IPS-18c (cell line): ENCODE measurements around the gene WFIKKN1.

Source experiments
- H3K4me3 ChIP-seq: 2 replicates; pipeline ENCODE4 v1.7.0; 2013; ENCODE audit warnings: low read depth, mild to moderate bottlenecking, low read length, moderate library complexity; ENCODE audit not compliant: insufficient read depth
- H3K9me3 ChIP-seq: one replicate; pipeline ENCODE4 v1.6.1; 2013; ENCODE audit warnings: mild to moderate bottlenecking, low read length, moderate library complexity; ENCODE audit not compliant: control insufficient read depth, insufficient read depth

The WFIKKN1 gene

GRCh38 chr16:642189-643049, 11.6 kb downstream of the WFIKKN1 start:
- Histone ChIP-seq H3K4me3 (peak overlapping the region; percentile 72), H3K9me3 (no peaks in the 10 kb centered on the region)

- H3K4me3 ChIP-seq = peak overlapping the region; percentile 72
Measured at GRCh38 chr16:643050-643368, 12.2 kb downstream of the WFIKKN1 start.

GRCh38 chr16:644556-644955, 13.8 kb downstream of the WFIKKN1 start:
- no peaks in the 10 kb centered on the region for H3K9me3 ChIP-seq
- no peak overlapping the region for H3K4me3 ChIP-seq

More at GRCh38 chr16:643050-643368, 12.2 kb downstream of the WFIKKN1 start:
- no peaks in the 10 kb centered on the region for H3K9me3 ChIP-seq

- no peaks in the 10 kb centered on the region for H3K9me3 ChIP-seq
- no peak overlapping the region for H3K4me3 ChIP-seq
Measured at GRCh38 chr16:645852-646678, 15.3 kb downstream of the WFIKKN1 start.

GRCh38 chr16:646679-647172, 15.9 kb downstream of the WFIKKN1 start:
- H3K4me3 ChIP-seq = no peak overlapping the region
- no peaks in the 10 kb centered on the region for H3K9me3 ChIP-seq

GRCh38 chr16:647173-647902, 16.6 kb downstream of the WFIKKN1 start:
- H3K4me3 ChIP-seq = no peak overlapping the region

GRCh38 chr16:648071-648780, 17.4 kb downstream of the WFIKKN1 start:
- H3K4me3 ChIP-seq = peak overlapping the region; percentile 73
- no peaks in the 10 kb centered on the region for H3K9me3 ChIP-seq

More at GRCh38 chr16:647173-647902, 16.6 kb downstream of the WFIKKN1 start:
- no peaks in the 10 kb centered on the region for H3K9me3 ChIP-seq

- Histone ChIP-seq H3K4me3 (peak within 1 kb of the TSS; percentile 73), H3K9me3 (no peaks in the 10 kb centered on the region)
Measured at GRCh38 chr16:648781-649589, 18.2 kb downstream of the WFIKKN1 start, which contains the start of gene WDR90. TSS of gene WDR90 (plus strand) at chr16:649365. CDS start at chr16:649417, 52 bp downstream.

GRCh38 chr16:649631-650030, 18.8 kb downstream of the WFIKKN1 start:
- no peaks in the 10 kb centered on the region for H3K9me3 ChIP-seq
- H3K4me3 ChIP-seq = peak overlapping the region; percentile 73

- H3K4me3 ChIP-seq = no peak overlapping the region
- H3K9me3 ChIP-seq = no peaks in the 10 kb centered on the region
Measured at GRCh38 chr16:651844-652243, 21.1 kb downstream of the WFIKKN1 start.

- no peak overlapping the region for H3K4me3 ChIP-seq
- no peaks in the 10 kb centered on the region for H3K9me3 ChIP-seq
Measured at GRCh38 chr16:652454-653305, 21.9 kb downstream of the WFIKKN1 start.

GRCh38 chr16:654034-654433, 23.2 kb downstream of the WFIKKN1 start:
- no peak overlapping the region for H3K4me3 ChIP-seq
- H3K9me3 ChIP-seq = no peaks in the 10 kb centered on the region

- Histone ChIP-seq H3K4me3 (no peak overlapping the region), H3K9me3 (no peaks in the 10 kb centered on the region)
Measured at GRCh38 chr16:657487-657886, 26.7 kb downstream of the WFIKKN1 start.

GRCh38 chr16:658679-659571, 28.1 kb downstream of the WFIKKN1 start:
- no peaks in the 10 kb centered on the region for H3K9me3 ChIP-seq
- H3K4me3 ChIP-seq = no peak overlapping the region
